K562 (cell line): ENCODE results near the gene EWSR1. TPM values are rescaled to one million over a fixed set of nuclear protein-coding genes. Genes with fewer than 3 reads are reported as not detected.

Source experiments
- ATAC-seq: fragments of 200-7000 bp; cut with Tn5 transposase; 3 replicates; pipeline ENCODE4 v1.9.1; 2020; ENCODE audit warnings: moderate library complexity
- BruUV-seq: library from RNA; stranded (reverse); fragments of 400-500 nt; replicated peaks from 2 replicates; lab custom pipeline; 2021; lab: Mats Ljungman, UMichigan
- CTCF ChIA-PET: fragments of 300-600 bp; formaldehyde crosslinking; extraction: SDS; loops from one replicate; lab custom pipeline; 2021; ENCODE audit warnings: low intra/inter-chr PET ratio; lab: Yijun Ruan, JAX
- POLR2A ChIA-PET: fragments of 300-600, 350-650 bp; sonication (Branson Sonifier 250); formaldehyde crosslinking; extraction: SDS; loops from one replicate; lab custom pipeline; 2021; ENCODE audit warnings: antibody characterized with exemption, inconsistent platforms; lab: Yijun Ruan, JAX
- DNase-seq, 4 experiments: peaks; one replicate each; pipeline versions ENCODE4 v3.0.0 to v3.0.0-alpha.2; 2011 to 2018; ENCODE audit warnings: low spot score in 3 of 4, mixed read lengths in 3 of 4; ENCODE audit errors: extremely low read depth in 1 of 4
- FAIRE-seq: peaks from 2 replicates; lab custom pipeline; 2011; peaks lifted over from hg19 to GRCh38; lab: Jason Lieb, UNC
- H2AFZ ChIP-seq: 2 replicates; pipeline ENCODE4 v1.6.0; 2011; ENCODE audit warnings: low read depth, low read length, control low read depth, inconsistent platforms
- H3K27ac ChIP-seq: fragments of 200-600 bp; 3 replicates; pipeline ENCODE4 v1.8.0; 2011; ENCODE audit warnings: low read depth, mild to moderate bottlenecking, control low read depth, inconsistent platforms, low read length, moderate library complexity, mixed read lengths; ENCODE audit errors: extremely low read depth
- H3K27me3 ChIP-seq, 2 experiments: fragments of 300-600 bp in 1 of 2; 2 replicates in 1 of 2; 3 replicates in 1 of 2; pipeline versions ENCODE4 v1.6.0 to v1.8.0; 2011; ENCODE audit warnings: inconsistent platforms in 2 of 2, low read length in 2 of 2, mild to moderate bottlenecking in 1 of 2, mixed read lengths in 1 of 2, moderate library complexity in 1 of 2; ENCODE audit not compliant: control insufficient read depth in 2 of 2, insufficient read depth in 2 of 2
- H3K36me3 ChIP-seq: fragments of 300-600 bp; 3 replicates; pipeline ENCODE4 v1.8.0; 2011; ENCODE audit warnings: mild to moderate bottlenecking, low read length, inconsistent platforms; ENCODE audit not compliant: control insufficient read depth, insufficient read depth
- H3K4me1 ChIP-seq, 2 experiments: fragments of 200-600 bp in 1 of 2; replicated peaks in 1 of 2; 2 replicates in 1 of 2; 3 replicates in 1 of 2; pipeline versions ENCODE4 v1.5.1 to v1.8.0; 2011; ENCODE audit warnings: inconsistent platforms in 2 of 2, low read length in 2 of 2, mild to moderate bottlenecking in 1 of 2, mixed read lengths in 1 of 2, moderate library complexity in 1 of 2; ENCODE audit not compliant: control insufficient read depth in 2 of 2, insufficient read depth in 2 of 2
- H3K4me2 ChIP-seq: 2 replicates; pipeline ENCODE4 v1.6.1; 2011; ENCODE audit warnings: low read length, control low read depth, inconsistent platforms, mixed read lengths; ENCODE audit not compliant: insufficient read depth
- H3K4me3 ChIP-seq: fragments of 200-600 bp; sonication (generic), shearing (Covaris generic); 2 replicates; pipeline ENCODE4 v1.5.1; 2016; ENCODE audit warnings: control low read depth, inconsistent platforms
- H3K79me2 ChIP-seq: fragments of 200-600 bp; 3 replicates; pipeline ENCODE4 v1.8.0; 2011; ENCODE audit warnings: low read length, inconsistent platforms; ENCODE audit not compliant: control insufficient read depth, insufficient read depth
- H3K9ac ChIP-seq, 2 experiments: 2 replicates each; pipeline versions ENCODE4 v1.6.0 to v1.6.1; 2011; ENCODE audit warnings: low read depth in 2 of 2, low read length in 2 of 2, control low read depth in 1 of 2, inconsistent platforms in 1 of 2, mild to moderate bottlenecking in 1 of 2, mixed read lengths in 1 of 2; ENCODE audit not compliant: insufficient read depth in 1 of 2
- H3K9me1 ChIP-seq: one replicate; pipeline ENCODE4 v1.6.0; 2011; ENCODE audit warnings: inconsistent platforms, mild to moderate bottlenecking, low read length, moderate library complexity; ENCODE audit not compliant: control insufficient read depth, insufficient read depth
- H3K9me3 ChIP-seq: replicated peaks from 2 replicates; pipeline ENCODE4 v1.5.1; 2011; ENCODE audit warnings: low read depth, low read length, inconsistent platforms; ENCODE audit not compliant: control insufficient read depth, insufficient read depth
- H4K20me1 ChIP-seq: replicated peaks from 2 replicates; pipeline ENCODE4 v1.6.1; 2011; ENCODE audit warnings: low read length, inconsistent platforms, mixed read lengths; ENCODE audit not compliant: control insufficient read depth, insufficient read depth
- BRCA1 ChIP-seq, 2 experiments: fragments of 450-650 bp in 1 of 2; sonication (generic) in 1 of 2; formaldehyde crosslinking in 1 of 2; IDR thresholded peaks; 2 replicates each; pipeline versions ENCODE4 v1.5.0 to v1.6.1; 2017 to 2020; ENCODE audit warnings: mild to moderate bottlenecking in 1 of 2, missing genetic modification reagents in 1 of 2
- BRF1 ChIP-seq: IDR thresholded peaks from 3 replicates; pipeline ENCODE4 v1.6.1; 2011; ENCODE audit warnings: borderline replicate concordance, mild to moderate bottlenecking; ENCODE audit not compliant: insufficient read length; ENCODE audit errors: extremely low read depth
- DIDO1 ChIP-seq: fragments of 450-650 bp; IDR thresholded peaks from 2 replicates; pipeline ENCODE4 v1.6.1; 2016; ENCODE audit warnings: low read depth, missing biosample characterization, missing genetic modification characterization
- FOXJ2 ChIP-seq: fragments of 200-800 bp; sonication (Bioruptor generic); IDR thresholded peaks from 2 replicates; pipeline ENCODE4 v1.6.1; 2016; ENCODE audit warnings: missing genetic modification characterization, missing compliant biosample characterization
- JUND ChIP-seq, 2 experiments: IDR thresholded peaks; 2 replicates in 1 of 2; 3 replicates in 1 of 2; pipeline ENCODE4 v1.6.1; 2011; ENCODE audit warnings: borderline replicate concordance in 2 of 2, low read depth in 2 of 2, low read length in 2 of 2, improper control_type of control experiment in 1 of 2, missing biosample characterization in 1 of 2, missing genetic modification characterization in 1 of 2, missing genetic modification reagents in 1 of 2
- LARP7 ChIP-seq: fragments of 450-650 bp; IDR thresholded peaks from 2 replicates; pipeline ENCODE4 v1.6.1; 2016
- MYC ChIP-seq, 2 experiments: fragments of 250-450 bp in 1 of 2; sonication (Bioruptor Pico) in 1 of 2; IDR thresholded peaks; 2 replicates each; pipeline versions ENCODE4 v1.5.1 to v1.6.1; 2012 to 2021; ENCODE audit warnings: low read depth in 2 of 2, borderline replicate concordance in 1 of 2, improper control_type of control experiment in 1 of 2, low read length in 1 of 2, mild to moderate bottlenecking in 1 of 2, moderate library complexity in 1 of 2
- PCBP1 ChIP-seq: fragments of 200-400 bp; formaldehyde crosslinking; IDR thresholded peaks from 2 replicates; pipeline ENCODE4 v1.6.1; 2018; ENCODE audit warnings: mild to moderate bottlenecking, low read depth, low read length; ENCODE audit not compliant: poor library complexity, severe bottlenecking
- RREB1 ChIP-seq: fragments of 250-450 bp; sonication (Bioruptor Pico); IDR thresholded peaks from 2 replicates; pipeline ENCODE4 v1.4.0; 2020
- SAFB2 ChIP-seq: fragments of 200-400 bp; formaldehyde crosslinking; IDR thresholded peaks from 2 replicates; pipeline ENCODE4 v1.6.1; 2018; ENCODE audit warnings: borderline replicate concordance, low read length, low read depth, moderate library complexity; ENCODE audit not compliant: severe bottlenecking
- SIRT6 ChIP-seq: IDR thresholded peaks from one replicate; pipeline ENCODE4 v1.6.1; 2012; ENCODE audit warnings: low read depth, mild to moderate bottlenecking, control low read depth, inconsistent platforms, low read length, moderate library complexity
- SMARCB1 ChIP-seq: IDR thresholded peaks from 2 replicates; pipeline ENCODE4 v1.6.1; 2011; ENCODE audit warnings: improper control_type of control experiment, low read depth; ENCODE audit not compliant: insufficient read length
- ZHX1 ChIP-seq: fragments of 150-350 bp; conservative IDR thresholded peaks from 2 replicates; pipeline ENCODE4 v1.6.1; 2014; ENCODE audit warnings: low read length
- ZNF316 ChIP-seq: fragments of 450-650 bp; IDR thresholded peaks from 2 replicates; pipeline ENCODE4 v1.6.1; 2016
- WGBS: fragments of 100-300 bp; shearing (Covaris generic); methylation state at CpG from one replicate; pipeline ENCODE4 v1.1.6; 2016; ENCODE audit warnings: low coverage, mixed read lengths; ENCODE audit not compliant: insufficient coverage; ENCODE audit errors: missing lambda C conversion rate; 5-methylcytosine and 5-hydroxymethylcytosine counted together
- in situ Hi-C: fragments of 300-500 bp; cut with MboI; formaldehyde crosslinking; loops from 4 replicates; pipeline ENCODE4 v1.15.0; 2018; ENCODE audit warnings: inconsistent platforms, mixed read lengths
- intact Hi-C: fragments of 100-400 bp; cut with micrococcal nuclease; formaldehyde crosslinking; loops from 2 replicates; pipeline ENCODE4 v1.14.2; 2022
- polyA plus RNA-seq, 8 experiments: library from polyadenylated mRNA; depleted of rRNA in 4 of 8; stranded (reverse) in 5 of 8; unstranded in 3 of 8; fragments of >200 nt; fragmentation: Nextera tagmentation in 2 of 8; fragmentation: Illumina TruSeq in 1 of 8; extraction: Ambion mirVana in 2 of 8; extraction: Trizol in 1 of 8; gene quantifications; 2 replicates each; pipeline versions ENCODE4 v1.2.1 to v1.2.3, GENCODE V29; 2011 to 2014; ENCODE audit warnings: inconsistent platforms in 1 of 8, missing spikeins in 1 of 8
- total RNA-seq, 7 experiments: library from RNA; depleted of rRNA in 6 of 7; stranded (reverse); fragments of >200 nt in 6 of 7; fragmentation: Illumina TruSeq in 2 of 7; extraction: Trizol in 2 of 7; gene quantifications; 2 replicates each; pipeline versions ENCODE4 v1.2.1 to v1.2.3, GENCODE V29; 2011 to 2021; ENCODE audit warnings: low replicate concordance in 1 of 7

The EWSR1 gene
- total and polyA plus RNA-seq, 9 of the 15 experiments (the other 6 are each of a cell fraction or from before 2014, with no cell fraction given): 83.3 to 450 (median 239) TPM

- WGBS: 86% methylated on average over 2 of the region's 2 CpGs
- Histone ChIP-seq H3K79me2 (no peaks in the 10 kb centered on the region), H3K9me1 (no peaks in the 10 kb centered on the region), H3K4me3 (no peak overlapping the region), H3K9me3 (no peaks in the 10 kb centered on the region), H3K27me3 (no peaks in the 10 kb centered on the region), H3K27ac (no peak overlapping the region), H3K4me1 (peaks cover 0 to 3% of the 10 kb centered on the region in 2 experiments; a peak in 3 of 5 replicates), H3K9ac (no peak overlapping the region), H4K20me1 (no peaks in the 10 kb centered on the region), H2AFZ (no peak overlapping the region), H3K36me3 (peaks cover 85% of the 10 kb centered on the region), H3K4me2 (no peak overlapping the region)
- ATAC-seq: no peak
- FAIRE-seq: no peak
- in situ Hi-C loops (no loop called here), intact Hi-C loops (no loop called here)
- DNase-seq: no peak
- BruUV-seq: no TSS peak
- ChIA-PET POLR2A (interaction anchor here (1.1 kb wide), 1 partner anchor 16 kb away, joined by 3 read pairs; no protein-coding TSS in a partner anchor), CTCF (no interaction called here)
- TF ChIP-seq SIRT6: no peak
- no peak for TF ChIP-seq JUND (IDR thresholded peaks at IDR 0.05; ENCODE audit: borderline replicate concordance, low read depth, low read length)
- no peak for TF ChIP-seq JUND (tag; IDR thresholded peaks at IDR 0.05; ENCODE audit: borderline replicate concordance, low read depth, low read length)
- no peak for TF ChIP-seq BRF1
- TF ChIP-seq SAFB2: no peak
- TF ChIP-seq MYC (IDR thresholded peaks at IDR 0.05; ENCODE audit: low read depth, low read length): no peak
- no peak for TF ChIP-seq MYC (CRISPR knock-in tag; IDR thresholded peaks at IDR 0.05; ENCODE audit: borderline replicate concordance, low read depth)
- no peak for TF ChIP-seq ZHX1
- TF ChIP-seq RREB1 (CRISPR knock-in tag): no peak
- TF ChIP-seq PCBP1: no peak
- TF ChIP-seq DIDO1: no peak
- TF ChIP-seq SMARCB1: no peak
- TF ChIP-seq FOXJ2 (tag): no peak
- no peak for TF ChIP-seq LARP7
- no peak for TF ChIP-seq ZNF316
- TF ChIP-seq BRCA1 (IDR thresholded peaks at IDR 0.05): no peak
- no peak for TF ChIP-seq BRCA1 (CRISPR knock-in tag; IDR thresholded peaks at IDR 0.05)
Measured at GRCh38 chr22:29348041-29348440, 80.0 kb downstream of the EWSR1 start.
